GM18520 (cell line): Measurements from ENCODE around the gene SRPK3.
"Not testable (repeated sequence)": the region's sequence is repeated elsewhere in the genome, so short reads cannot be mapped to it uniquely, and the experiment has no call there.

Source experiments
- ATAC-seq: cut with Tn5 transposase; IDR thresholded peaks from one replicate; pipeline ENCODE4 v1.9.1; 2021; ENCODE audit not compliant: unreplicated experiment

SRPK3 gene

DNA sequence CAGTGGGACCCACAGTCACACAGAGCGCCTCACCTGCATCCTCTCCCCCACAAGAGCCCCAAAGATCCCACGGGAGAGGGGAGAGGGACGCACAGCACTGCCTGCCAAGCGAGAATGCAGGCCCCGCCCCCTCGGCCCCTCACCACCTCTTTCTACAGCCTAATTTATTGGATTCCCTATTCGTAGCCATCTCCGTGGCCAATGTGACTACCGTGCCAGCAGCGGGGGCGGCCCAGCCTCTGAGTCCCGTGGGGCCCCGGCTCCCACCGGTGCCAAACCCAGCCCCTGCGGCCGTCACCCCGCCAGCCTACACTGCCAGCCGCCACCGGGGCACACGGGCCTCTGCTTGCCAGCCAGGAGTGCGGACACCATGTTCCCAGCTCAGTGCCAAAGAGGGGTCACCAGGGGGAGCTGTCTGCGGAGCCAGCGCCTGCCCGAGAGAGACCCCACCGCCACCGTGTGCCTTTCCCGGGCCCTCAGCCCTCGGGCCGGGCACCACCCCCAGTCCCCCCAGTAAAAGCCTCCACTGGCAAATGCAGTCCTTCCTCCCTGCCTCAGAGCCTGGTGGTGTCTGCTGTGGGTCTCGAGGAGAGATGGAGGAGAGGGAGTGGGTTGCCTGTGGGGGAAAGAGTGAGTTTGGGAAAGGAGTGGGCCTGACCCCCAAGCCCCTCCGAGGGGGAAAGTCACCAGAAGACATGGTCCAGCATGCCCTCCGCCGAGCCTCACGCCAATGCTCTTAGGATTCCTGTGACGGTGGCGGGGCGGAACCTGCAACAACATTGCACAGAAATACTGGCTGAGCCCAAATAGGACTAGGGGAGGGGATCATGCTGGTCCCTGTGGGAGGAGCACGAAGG is 36.4 kb upstream of the SRPK3 start:
- no peak for ATAC-seq

DNA sequence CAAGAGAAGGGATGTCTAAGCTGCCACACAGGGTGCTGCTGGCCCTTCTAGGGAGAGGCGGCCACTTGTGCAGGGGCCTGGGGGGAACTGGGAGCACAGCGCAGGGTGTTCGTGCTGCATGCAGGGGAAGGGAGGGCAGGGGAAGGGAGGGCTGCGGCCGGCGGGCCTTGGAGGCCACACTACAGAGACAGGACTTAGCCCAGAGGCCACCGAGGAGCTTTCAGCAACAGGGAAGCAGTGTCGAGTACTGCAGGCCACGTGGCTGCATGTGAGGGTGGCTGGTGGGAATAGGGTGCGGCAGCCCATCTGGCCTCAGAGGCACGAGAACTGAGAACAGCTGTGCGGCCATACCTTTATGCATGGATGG is 35.8 kb upstream of the SRPK3 start:
- ATAC-seq, result not testable (repeated sequence)

DNA sequence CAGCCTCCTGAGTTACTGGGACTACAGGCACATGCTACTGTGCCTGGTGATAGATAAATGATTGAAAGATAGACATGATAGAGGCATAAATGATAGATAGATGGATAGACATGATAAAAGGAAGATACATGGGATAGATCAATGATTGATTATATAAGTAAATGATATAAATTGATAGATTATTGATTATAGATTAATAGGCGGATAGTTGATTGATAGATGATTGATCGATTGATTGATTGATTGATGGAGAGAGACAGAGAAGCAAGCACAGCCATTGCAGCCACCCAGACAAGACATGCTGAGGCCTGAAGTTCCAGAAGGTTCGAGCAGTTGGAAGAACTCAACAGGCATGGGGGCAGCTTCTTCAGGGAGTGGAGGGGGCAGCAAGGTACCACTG is 34.5 kb upstream of the SRPK3 start:
- ATAC-seq, result no peak

DNA sequence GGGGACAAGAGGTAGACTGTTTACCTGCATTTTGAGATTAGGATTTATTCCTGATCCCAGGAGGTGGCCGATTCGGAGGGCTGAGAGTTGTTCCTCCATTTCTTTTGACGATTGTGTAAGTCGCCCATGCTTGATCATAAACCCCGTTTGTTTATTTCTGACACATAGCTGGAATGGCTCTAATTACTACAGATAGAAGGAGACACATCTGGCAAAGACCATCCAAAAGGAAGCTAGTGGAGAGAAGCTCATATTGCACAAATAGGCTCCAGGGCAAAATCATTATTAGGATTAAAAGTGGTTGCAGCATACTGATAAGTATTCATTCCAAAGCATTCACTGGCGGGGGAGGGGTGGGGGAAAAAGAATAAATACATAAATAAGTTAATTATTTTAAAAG is 33.9 kb upstream of the SRPK3 start:
- ATAC-seq, result not testable (repeated sequence)

DNA sequence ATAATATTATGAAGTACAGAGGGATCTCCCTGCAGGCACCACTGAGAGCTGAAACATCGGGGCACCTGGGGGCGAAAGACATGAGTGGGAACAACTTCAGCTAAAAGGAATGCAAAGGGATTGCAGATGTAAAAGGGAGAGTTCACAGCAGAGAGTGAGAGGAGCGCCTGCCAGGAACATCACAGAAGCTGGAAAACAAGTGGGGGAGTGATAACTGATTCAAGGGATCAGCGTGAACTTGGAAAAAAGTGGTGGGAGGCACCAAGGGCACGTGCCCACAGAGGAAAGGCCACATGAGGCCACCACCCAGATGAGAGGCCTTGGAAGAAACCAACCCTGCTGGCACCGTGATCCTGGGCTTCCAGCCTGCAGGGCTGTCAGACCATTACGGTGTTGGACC is 31.8 kb upstream of the SRPK3 start:
- not testable (repeated sequence) for ATAC-seq

DNA sequence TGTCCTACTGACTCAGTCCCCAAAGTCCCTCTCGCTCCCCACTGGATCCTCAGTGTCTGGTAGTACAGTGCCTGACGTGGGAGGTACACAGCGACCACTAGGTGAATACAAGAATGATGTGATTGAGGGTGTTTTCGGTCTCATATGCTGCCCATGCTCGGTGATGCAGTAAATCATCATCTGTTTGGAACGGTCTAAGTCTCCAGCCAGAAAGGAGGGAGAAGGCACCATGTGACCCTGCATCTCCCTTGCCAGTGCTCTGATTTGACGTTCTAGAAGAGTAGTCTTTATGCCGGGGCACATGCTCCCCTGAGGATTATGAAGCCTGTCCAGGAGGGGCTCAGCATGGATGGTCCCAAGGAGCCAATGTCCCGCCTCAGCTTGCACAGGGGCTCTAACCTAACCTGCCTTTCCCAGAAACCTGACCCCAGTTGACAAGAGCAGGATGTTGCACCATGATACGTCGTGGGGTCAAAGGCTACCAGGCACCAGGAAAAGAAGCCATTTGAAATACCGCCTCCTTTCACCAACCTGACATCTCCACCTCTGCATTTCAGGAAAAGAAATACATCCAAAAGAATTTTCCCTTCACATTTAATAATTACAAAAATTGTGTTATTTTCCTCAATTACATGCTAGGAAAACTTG is 30.6 kb upstream of the SRPK3 start:
- ATAC-seq, result no peak

DNA sequence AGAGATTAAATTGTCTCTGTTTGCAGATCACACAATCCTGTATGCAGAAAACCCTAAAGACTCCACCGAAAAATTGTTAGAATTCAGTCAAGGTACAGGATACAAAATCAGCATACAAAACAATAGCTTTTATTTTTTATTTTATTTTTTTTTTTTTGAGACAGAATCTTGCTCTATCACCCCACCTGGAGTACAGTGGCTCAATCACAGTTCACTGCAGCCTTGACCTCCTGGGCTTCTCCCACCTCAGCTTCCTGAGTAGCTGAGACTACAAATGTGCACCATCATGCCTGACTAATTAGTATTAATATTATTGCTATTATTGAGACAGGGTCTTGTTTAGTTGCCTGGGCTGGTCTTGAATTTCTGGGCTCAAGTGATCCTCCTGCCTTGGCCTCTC is 25.7 kb upstream of the SRPK3 start:
- no peak for ATAC-seq

DNA sequence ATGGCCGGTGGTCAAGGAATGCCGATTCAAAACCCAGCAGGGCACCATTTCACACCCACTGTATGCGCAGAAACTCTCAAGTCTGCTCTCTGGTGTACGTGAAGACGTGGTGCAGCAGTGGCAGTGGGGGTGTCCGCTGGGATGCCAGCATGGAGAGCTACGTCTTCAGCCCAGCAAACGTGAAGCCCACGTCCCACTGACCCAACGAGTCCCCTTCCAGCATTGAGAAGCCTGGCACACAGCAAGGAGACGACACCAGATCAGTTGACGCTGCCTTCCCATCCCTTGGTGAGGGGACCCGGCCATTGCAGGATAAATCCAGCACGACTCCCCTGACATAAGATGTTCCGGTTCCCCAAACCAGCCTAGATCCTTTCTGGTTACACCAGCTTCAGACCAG is 19.0 kb upstream of the SRPK3 start:
- ATAC-seq, result no peak

DNA sequence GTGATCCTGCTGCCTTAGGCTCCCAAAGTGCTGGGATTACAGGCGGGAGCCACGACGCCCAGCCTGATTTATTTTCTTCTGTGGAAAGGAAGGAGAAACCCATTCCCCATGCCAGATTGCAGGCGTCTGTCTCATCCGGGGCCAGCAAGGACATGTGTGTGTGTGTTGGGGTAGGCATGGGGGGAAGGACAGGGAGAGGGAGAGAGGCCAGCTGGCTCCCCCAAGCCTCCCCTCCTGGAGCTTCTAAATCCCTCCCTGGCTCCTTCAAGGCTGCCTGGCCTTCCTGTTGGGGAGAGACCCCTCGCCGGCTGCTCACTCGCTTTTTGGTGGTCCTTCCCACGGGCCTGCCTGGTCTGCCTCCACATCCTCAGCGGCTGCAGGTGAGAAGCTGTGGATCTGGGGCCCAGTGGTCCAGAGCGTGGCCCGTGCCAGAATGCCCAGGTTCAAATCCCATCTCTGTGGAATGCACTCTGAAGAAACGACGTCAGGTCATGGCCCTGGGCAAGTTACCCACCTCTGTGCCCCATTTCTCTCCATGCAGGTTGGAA is 18.1 kb upstream of the SRPK3 start:
- ATAC-seq, result no peak

DNA sequence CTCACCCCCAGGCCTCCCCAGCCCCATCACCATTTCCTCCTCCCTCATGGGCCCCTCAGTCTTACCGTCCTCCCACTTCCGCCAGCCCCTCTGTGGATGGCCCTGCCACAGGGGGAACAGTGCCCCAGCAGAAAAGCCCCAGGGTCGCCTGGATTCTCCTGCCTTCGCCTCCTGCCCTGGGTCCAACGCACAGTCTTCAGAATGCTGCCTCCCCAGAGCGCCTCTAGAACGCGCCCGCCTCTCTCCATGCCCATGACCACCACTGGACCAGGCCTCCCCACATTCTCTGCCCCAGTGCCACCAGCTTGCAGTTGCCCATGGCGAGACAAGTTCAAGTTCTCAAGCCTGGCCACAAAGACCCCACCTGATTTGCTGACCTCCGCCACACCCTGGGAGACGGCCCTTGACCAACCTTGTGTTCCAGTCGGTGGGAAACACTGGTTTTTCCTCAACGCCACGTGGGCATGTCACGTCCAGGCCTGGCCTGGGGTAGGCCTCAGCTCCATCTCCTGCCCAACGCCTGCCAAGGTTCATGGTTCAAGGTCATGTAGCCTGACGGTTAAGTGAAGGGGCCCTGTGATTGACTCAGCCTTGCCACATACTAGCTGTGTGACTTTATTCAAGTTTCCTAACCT is 17.4 kb upstream of the SRPK3 start:
- ATAC-seq, result no peak

DNA sequence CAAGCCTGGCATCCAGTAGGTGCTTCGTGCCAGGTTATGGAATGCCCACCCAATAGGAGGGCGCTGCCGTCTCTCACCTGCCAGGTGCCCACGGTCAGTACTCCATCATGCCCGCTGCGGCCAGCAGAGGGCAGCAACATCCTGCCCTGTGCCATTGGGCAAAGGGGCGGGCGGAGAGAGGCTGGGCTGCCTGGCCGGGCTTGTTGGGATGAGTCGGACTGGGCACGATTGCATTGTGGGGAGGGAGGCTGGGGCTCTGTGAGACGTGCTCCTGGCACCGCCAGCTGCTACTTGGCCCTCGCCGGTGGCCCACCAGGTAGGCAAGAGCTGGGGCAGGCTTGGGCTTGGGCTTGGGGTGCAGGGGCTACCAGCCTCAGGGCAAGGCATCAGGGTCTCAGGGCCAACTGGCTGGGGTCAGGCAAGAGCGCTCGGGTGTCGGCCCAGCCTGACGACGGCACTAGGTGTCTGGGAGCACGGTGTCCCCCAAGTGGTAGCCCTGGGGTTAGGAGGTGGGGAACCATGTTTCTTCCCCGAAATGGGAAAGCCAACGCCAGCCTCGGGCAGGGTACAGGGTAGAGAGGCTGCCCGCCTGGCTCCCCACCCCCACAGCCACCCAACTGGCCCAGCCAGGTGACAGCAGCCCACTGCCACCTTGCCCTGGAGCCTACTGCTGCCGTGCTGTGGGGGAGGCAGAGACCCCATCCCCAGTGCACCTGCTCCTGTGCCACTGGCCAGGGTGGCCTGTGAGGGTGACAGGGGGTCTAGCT is 16.7 kb upstream of the SRPK3 start, which contains the start of gene PLXNB3:
TSS of gene PLXNB3 (plus strand) at position 261 of the 767 bp plus-strand sequence. CDS start 1,287 bp downstream, outside the sequence.
- ATAC-seq, result no peak

DNA sequence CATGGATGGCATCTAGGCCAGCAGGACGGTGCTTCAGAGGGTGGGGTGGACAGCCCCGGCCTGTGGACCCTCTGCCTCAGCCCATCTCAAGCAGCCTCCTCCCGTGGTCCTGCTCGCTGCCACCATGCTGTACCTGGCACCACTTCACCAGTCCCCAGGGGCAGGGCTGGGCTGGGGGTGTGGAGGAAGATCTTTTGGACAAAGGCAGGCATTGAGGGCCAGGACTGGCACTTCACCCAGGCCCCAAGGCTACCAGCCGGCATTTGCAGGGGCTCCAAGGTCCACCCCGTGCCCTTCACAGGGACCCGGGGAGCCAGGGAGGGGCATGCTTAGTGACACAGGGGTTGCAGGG is 16.1 kb upstream of the SRPK3 start:
- no peak for ATAC-seq

DNA sequence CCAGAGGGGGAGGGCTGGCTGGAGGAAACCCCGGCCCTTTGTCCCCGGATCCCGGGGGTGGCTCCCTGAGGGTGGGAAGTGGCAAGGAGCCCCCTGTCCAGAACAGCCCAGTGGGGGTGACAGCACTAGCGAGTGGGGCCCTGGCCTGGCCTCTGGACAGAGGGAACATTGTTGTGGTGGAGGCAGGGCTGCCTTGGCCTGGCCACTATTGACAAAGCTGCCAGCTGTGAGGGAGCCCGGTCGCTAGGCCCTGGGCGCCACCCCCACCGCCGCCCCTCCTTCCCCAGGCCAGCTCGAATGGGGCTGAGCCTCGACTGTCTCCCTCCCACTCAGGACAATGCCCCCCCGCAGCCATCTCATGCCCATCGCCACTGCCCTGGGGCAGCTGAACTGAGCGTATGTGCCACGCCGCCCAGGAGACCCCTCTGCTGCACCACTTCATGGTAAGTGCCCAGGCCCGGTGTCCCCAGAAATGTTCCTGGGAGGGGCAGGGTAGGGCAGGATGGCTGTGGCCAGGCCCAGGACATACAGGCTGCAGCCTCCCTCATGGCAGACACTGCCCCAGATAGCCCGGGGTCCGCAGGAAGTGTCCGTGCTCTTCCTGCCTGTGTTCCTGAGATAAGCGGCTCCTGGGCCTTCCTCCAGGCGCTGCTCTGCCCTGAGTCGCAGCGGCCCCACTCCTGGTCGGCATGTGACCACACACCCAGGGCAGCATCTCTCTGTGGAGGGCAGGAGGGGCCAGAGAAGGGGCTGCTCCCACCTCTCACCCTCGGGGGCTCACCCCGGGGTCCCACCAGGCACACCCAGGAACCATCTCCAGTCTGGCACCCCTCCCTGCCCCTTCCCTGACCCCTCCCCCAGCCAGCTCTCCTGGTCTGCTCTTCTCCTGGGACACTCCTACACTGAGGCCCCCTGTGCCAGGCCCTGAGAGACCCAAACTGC is 15.4 kb upstream of the SRPK3 start:
- no peak for ATAC-seq

DNA sequence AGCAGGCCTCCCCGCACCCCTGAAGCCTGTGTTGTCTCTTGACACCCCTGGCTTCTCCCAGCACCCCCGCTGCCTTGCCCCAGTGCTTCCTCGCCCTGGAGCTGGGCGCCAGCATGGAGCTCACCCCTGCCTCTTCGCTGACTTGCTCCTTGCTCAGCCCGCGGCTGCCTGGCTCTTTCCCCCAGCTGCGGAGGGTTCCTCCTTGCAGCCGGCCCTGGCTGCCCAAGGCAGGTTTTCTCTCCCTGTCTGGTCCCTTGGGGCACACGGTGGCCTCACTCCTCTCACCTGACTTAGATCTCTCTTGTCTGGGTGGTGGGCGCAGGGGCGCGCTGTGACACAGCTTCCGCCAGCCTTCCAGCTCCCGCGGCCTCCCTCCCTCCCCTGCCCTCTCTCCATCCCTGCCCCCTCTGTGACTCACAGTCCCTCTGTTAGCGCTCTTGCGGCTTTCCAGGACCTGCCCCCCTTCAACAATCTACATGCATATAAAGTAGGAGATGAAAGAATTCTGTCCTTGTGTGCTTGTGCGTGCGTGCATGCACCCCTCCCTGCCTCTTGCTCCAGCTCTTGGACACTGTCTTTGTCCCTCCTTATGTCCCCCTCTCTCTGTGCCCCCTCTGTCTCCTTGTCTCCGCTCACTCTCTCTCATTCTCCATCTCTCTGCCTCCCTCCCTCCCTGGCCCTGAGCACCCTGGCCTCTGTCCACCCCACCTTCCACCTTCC is 14.6 kb upstream of the SRPK3 start:
- no peak for ATAC-seq

DNA sequence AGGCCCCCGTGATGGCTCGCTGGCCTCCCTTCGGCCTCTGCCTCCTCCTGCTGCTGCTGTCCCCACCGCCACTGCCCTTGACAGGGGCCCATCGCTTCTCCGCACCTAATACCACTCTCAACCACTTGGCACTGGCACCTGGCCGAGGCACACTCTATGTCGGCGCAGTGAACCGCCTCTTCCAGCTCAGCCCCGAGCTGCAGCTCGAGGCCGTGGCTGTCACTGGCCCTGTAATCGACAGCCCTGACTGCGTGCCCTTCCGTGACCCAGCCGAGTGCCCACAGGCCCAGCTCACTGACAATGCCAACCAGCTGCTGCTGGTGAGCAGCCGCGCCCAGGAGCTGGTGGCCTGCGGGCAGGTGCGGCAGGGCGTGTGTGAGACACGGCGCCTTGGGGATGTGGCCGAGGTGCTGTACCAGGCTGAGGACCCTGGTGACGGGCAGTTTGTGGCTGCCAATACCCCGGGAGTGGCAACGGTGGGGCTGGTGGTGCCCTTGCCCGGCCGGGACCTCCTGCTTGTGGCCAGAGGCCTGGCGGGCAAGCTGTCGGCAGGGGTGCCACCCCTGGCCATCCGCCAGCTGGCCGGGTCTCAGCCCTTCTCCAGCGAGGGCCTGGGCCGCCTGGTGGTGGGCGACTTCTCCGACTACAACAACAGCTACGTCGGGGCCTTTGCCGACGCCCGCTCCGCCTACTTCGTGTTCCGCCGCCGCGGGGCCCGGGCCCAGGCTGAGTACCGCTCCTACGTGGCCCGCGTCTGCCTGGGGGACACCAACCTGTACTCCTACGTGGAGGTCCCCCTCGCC is 13.8 kb upstream of the SRPK3 start:
- ATAC-seq, result no peak

DNA sequence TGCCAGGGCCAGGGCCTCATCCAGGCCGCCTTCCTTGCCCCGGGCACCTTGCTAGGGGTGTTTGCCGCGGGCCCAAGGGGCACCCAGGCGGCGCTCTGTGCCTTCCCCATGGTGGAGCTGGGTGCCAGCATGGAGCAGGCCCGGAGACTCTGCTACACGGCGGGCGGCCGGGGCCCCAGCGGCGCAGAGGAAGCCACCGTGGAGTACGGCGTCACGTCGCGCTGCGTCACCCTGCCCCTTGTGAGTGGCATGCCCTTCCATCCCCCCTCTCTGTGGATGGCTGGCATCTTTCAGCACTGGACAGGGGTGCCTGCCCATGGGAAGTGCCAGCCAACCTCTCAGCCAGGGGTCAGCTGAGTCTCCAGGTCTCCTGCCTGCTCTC is 13.2 kb upstream of the SRPK3 start:
- ATAC-seq, result no peak

DNA sequence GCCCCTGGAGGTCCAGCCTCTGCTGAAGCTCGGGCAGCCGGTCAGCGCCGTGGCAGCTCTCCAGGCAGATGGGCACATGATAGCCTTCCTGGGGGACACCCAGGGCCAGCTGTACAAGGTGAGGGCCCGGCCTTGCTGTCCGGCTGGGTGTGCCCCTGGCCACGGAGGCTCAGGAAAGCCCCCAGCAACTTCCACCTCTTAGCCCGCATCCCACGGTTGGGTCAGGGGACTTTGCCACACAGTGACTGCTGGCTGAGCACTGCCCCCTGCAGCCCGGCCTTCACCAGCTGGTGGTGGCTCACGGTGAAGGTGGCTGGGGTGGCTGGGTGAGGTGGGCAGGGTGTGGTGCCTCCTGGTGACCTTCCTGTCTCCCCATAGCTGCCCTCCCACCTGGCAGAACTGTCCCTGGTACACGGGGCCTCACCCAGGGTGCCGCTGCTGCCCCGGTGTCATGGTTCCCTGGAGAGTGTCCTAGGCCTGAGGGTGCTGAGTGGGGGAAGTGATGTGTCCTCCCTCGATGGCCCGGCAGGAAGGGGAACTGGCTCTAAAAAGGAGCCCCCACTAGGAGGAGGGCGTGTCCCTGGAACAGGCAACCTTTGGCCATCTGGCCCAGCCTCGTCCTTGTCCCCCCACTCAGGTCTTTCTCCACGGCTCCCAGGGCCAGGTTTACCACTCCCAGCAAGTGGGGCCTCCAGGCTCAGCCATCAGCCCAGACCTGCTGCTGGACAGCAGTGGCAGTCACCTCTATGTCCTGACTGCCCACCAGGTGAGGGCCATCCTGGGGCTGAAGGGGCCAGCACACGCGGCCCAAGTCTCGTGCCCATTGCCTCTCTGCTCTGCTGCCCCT is 12.3 kb upstream of the SRPK3 start:
- ATAC-seq, result no peak
